GM21825 (cell line): ENCODE data around the gene PALD1.
"Not testable (repeated sequence)": the region's sequence is repeated elsewhere in the genome, so short reads cannot be mapped to it uniquely, and the experiment has no call there.

Source experiments
- ATAC-seq: cut with Tn5 transposase; IDR thresholded peaks from one replicate; pipeline ENCODE4 v1.9.1; 2021; ENCODE audit warnings: mild to moderate bottlenecking, moderate library complexity; ENCODE audit not compliant: unreplicated experiment

PALD1 gene

GRCh38 chr10:70600512-70601395 lies 122.2 kb downstream of the PALD1 start:
- ATAC-seq, result no peak

GRCh38 chr10:70601746-70602145 lies 123.2 kb downstream of the PALD1 start:
- ATAC-seq, result no peak

DNA sequence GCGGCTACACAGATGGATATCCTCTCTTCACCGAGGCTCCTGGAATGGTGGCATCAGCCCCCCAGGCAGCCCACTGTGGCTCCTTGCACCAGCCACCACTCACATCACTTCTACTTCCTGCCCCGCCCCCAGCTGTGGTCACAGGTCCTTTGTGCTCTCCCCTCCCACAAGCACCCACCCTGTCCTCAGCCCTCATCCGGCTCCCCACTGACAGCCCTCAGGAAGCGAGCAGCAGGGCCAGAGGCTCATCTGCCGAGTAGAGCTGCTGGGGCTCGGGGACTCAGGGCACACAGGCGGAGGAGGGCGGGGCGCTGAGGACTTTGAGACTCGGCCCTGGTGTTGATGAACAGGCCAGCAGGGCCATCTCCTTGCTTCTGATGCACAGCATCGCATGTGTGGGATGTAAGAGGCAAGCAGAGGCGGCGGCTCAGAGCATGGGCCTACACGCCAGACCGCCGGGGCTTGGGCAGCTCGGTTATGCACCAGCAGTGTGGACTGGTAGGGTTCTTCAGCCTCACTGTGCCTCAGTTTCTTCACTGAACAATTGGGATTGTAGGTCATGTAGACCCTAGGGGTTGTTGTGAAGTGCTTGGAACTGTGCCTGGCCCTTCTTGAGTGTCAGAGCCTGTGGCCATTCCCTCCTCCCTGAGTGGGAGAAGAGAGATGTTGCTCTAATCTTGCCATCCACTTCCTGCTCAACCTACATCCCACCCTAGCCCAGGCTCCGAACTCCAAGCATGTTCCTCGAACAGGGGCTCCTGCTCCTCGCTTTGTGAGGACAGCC lies 124.3 kb downstream of the PALD1 start, which contains the start of gene PRF1:
TSS of gene PRF1 (minus strand) at position 77 of the 784 bp plus-strand sequence. CDS start 1,839 bp downstream, outside the sequence.
- ATAC-seq, result no peak

DNA sequence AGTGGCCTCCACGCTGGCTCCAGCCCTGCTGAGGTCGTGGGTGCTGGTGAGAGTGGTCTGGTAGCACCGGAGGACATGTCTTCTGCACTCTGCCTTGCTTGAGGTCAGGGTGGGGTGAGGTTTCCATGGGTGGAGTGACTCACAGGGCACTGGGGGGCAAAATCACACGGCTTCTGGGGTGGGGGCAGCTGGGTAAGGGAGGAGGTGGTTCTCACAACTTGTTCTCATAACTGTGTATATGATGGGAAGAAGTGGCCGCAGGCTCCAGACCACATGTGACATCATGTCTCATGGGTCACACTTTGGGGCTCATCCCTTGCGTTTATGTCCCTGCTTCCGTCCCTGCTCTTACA lies 124.9 kb downstream of the PALD1 start:
- no peak for ATAC-seq

GRCh38 chr10:70604106-70604505 lies 125.5 kb downstream of the PALD1 start:
- ATAC-seq, result no peak

DNA sequence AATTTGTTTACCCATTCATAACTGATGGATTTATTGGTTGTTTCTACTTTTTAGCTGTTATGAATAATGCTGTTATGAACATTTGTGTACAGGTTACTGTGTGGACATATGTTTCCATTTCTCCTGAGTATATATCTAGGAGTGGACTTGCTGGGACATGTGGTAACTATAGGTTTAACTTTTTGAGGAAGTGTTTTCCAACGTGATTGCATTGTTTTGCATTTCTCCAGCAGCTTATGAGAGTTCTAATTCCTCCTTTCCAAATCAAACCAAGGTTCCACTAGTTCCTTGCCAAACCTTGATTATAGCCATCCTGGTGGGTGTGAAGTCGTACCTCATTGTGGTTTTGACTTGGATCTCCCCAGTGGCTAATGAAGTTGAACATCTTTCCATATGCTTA lies 126.6 kb downstream of the PALD1 start:
- no peak for ATAC-seq

DNA sequence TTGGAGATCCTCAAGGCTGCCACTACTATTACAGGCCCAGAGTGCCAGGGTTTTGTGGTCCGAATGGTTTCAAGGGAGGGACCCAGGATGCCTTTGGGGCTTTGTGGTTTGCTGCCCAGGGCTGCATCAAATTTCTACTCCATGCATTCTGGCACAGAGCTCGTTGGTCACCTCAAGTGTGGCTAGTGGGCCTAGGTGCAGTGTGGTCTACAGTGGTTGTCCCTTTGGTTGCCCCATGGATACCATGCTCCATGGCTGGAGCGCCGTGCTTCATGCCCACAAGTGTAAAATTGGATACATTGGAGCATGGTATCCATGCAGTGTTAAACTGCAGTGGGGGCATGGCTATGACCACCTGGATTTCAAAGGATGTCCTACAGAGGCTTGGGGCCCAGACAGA lies 129.4 kb downstream of the PALD1 start:
- no peak for ATAC-seq

- no peak for ATAC-seq
Measured at GRCh38 chr10:70613941-70614340, 135.4 kb downstream of the PALD1 start.

DNA sequence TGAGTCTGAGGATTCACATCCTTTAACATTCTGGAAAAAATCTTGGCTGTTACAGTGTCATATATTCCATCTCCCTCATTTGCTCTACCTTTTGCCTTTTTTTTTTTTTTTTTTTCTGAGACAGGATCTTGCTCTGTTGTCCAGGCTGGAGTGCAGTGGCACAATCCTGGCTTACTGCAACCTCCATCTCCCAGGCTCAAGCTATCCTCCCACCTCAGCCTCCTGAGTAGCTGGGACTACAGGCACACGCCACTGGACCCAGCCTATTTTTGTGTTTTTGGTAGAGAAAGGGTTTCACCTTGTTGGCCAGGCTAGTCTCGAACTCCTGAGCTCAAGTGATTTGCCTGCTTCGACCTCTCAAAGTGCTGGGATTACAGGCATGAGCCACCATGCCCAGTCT lies 135.8 kb downstream of the PALD1 start:
- ATAC-seq, result not testable (repeated sequence)

- no peak for ATAC-seq
Measured at GRCh38 chr10:70615211-70615610, 136.6 kb downstream of the PALD1 start.

DNA sequence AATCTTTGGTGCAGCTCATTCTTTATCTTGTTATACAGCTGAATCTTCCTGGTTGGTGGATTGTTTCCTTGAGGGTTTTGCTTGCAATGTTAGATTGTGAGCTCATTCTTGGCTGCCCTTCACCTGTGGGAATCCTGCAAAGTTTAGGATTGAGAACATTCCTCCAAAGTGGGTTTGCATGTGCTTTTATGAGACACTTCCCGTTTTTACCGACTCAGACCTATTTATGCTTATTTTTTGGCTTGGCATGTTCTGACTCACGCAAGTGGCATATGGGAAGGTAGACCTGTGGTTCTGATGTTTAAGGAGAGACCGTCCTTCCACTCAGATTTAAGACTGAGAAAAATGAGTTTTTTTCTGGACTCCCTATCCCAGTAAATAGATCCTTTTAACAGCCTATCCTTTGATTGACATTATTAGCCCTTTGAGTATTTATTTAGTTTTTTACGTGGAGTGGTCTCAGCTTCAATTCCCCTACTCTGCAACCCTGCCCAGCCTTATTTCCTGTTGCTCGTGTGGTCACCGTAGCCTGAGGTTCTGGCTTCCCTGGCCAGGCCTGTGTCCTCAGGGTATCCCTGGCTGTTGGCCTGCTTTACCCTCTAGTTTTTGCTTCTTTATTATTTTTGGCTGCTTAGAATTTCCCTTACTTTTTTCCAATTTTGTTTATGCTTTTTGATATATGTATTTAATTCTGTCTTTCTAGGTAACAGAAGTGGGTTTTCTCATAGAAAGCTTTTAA lies 137.4 kb downstream of the PALD1 start:
- no peak for ATAC-seq

DNA sequence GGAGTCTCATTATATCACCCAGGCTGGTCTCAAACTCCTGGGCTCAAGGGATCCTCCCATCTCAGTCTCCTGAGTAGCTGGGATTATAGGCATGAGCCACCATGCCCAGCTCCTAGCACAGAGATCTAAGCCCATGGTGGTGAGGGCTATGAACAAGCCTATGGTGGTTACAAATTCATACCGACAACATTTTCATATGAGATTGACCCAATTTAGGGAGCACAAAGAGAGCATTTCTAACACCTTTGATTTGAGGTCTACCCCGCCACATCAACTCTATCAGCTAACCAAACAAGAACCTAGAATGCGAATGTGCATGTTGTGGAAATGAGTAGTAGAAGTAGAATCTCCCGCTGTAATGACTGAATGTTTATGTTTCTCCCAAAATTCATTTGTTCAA lies 138.2 kb downstream of the PALD1 start:
- ATAC-seq, result no peak
